Tibial nerve (tissue), 4 donors: Measurements from ENCODE around the gene HOXB13. TPM values are rescaled to one million over a fixed set of nuclear protein-coding genes. Genes with fewer than 3 reads are reported as not detected.

Source experiments
- DNase-seq, 2 donors: peaks; one replicate each; pipeline ENCODE4 v3.0.0-alpha.2; 2019; ENCODE audit warnings: low spot score in 2 of 2
- H3K27ac ChIP-seq, 4 donors: fragments of 200-600 bp; sonication (generic) in 3 of 4; one replicate each; pipeline ENCODE4 v1.5.1; 2017 to 2019; ENCODE audit warnings: mild to moderate bottlenecking in 1 of 4
- H3K27me3 ChIP-seq, 2 donors: fragments of 200-600 bp; sonication (generic) in 1 of 2; one replicate each; pipeline versions ENCODE4 v1.5.1 to v1.6.0; 2017 to 2019
- H3K36me3 ChIP-seq, 3 donors: fragments of 200-600 bp; sonication (generic); one replicate each; pipeline ENCODE4 v1.5.1; 2018 to 2019
- H3K4me1 ChIP-seq, 4 donors: fragments of 200-600 bp; sonication (generic) in 3 of 4; one replicate each; pipeline ENCODE4 v1.5.1; 2017 to 2019
- H3K4me3 ChIP-seq, 4 donors: fragments of 200-600 bp; sonication (generic) in 3 of 4; one replicate each; pipeline ENCODE4 v1.5.1; 2017 to 2019; ENCODE audit warnings: mild to moderate bottlenecking in 1 of 4, moderate library complexity in 1 of 4
- H3K9me3 ChIP-seq, 4 donors: fragments of 200-600 bp; sonication (generic) in 3 of 4; one replicate each; pipeline ENCODE4 v1.5.1; 2017 to 2019
- CTCF ChIP-seq, 5 experiments: fragments of 200-600 bp in 3 of 5; fragments of 450-650 bp in 2 of 5; sonication (generic) in 3 of 5; IDR thresholded peaks; one replicate each; pipeline ENCODE4 v1.5.1; 2016 to 2019; ENCODE audit warnings: antibody characterized with exemption in 5 of 5, mild to moderate bottlenecking in 3 of 5, moderate library complexity in 2 of 5
- EP300 ChIP-seq, 2 donors: sonication (generic); formaldehyde crosslinking; IDR thresholded peaks; one replicate each; pipeline ENCODE4 v1.6.1; 2017; ENCODE audit warnings: antibody characterized with exemption in 2 of 2, mild to moderate bottlenecking in 1 of 2
- POLR2A ChIP-seq, 2 donors: fragments of 450-650 bp; IDR thresholded peaks; one replicate each; pipeline ENCODE4 v1.6.1; 2017; ENCODE audit warnings: antibody characterized with exemption in 2 of 2, mild to moderate bottlenecking in 2 of 2, moderate library complexity in 2 of 2
- WGBS, 2 donors: methylation state at CpG; one replicate each; pipeline ENCODE4 v1.1.5; 2018; 5-methylcytosine and 5-hydroxymethylcytosine counted together
- total RNA-seq, 4 donors: library from RNA; depleted of rRNA; stranded (reverse); fragments of >200 nt; gene quantifications; one replicate each; pipeline ENCODE4 v1.1.0, GENCODE V29; 2016

HOXB13 gene
- total RNA-seq, 4 donors from 2014 or later, result not detected

- 81 to 91% methylated on average over 5 of the region's 5 CpGs for WGBS, 2 donors
- no peaks in the 10 kb centered on the region for H3K4me1 ChIP-seq
- no peaks in the 10 kb centered on the region for H3K9me3 ChIP-seq
- H3K27ac ChIP-seq, result no peak overlapping the region
- peaks cover 0 to 39% of the 10 kb centered on the region in 2 donors for H3K27me3 ChIP-seq
- no peak overlapping the region for H3K4me3 ChIP-seq
- H3K36me3 ChIP-seq, result no peaks in the 10 kb centered on the region
- DNase-seq, result no peak
- no peak for TF ChIP-seq POLR2A (IDR thresholded peaks at IDR 0.05)
- no peak for TF ChIP-seq CTCF (IDR thresholded peaks at IDR 0.05)
- TF ChIP-seq EP300 (IDR thresholded peaks at IDR 0.05), result no peak
Measured at GRCh38 chr17:48769009-48769675, 40.6 kb upstream of the HOXB13 start.

DNA sequence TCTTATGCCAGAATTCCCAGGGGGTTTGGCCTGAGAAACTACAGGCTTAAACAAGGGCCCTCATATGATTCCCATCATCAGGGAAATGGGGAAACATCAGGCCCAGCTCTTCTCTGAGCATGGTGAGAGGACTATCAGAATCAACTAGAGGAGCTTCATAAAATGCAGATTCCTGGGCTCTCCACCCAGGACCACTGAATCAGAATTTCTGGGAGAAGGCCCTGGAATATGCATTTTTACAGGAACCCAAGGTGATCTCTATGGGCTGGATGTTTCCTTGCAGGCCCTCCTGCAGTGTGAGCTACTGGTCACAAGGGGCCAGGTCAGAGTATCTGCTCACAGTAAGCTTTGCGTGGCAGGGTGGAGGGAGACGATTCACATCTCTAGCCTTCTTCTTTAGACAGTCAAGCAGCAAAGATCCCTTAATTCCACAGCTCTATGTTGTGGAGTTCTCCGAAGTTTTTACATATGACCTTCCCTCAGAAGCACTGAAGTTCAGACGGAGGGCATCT lies 38.8 kb upstream of the HOXB13 start:
- Histone ChIP-seq H3K27me3 (peaks cover 0 to 50% of the 10 kb centered on the region in 2 donors), H3K36me3 (no peaks in the 10 kb centered on the region), H3K4me3 (no peak overlapping the region), H3K27ac (no peak overlapping the region), H3K4me1 (no peaks in the 10 kb centered on the region), H3K9me3 (no peaks in the 10 kb centered on the region)
- 68 to 78% methylated on average over 4 of the region's 4 CpGs for WGBS, 2 donors
- no peak for TF ChIP-seq POLR2A (IDR thresholded peaks at IDR 0.05)
- TF ChIP-seq EP300 (IDR thresholded peaks at IDR 0.05), result no peak
- no peak for TF ChIP-seq CTCF (IDR thresholded peaks at IDR 0.05)
- no peak for DNase-seq

GRCh38 chr17:48761114-48761513 lies 32.6 kb upstream of the HOXB13 start:
- Histone ChIP-seq H3K4me3 (no peak overlapping the region), H3K9me3 (no peaks in the 10 kb centered on the region), H3K4me1 (no peaks in the 10 kb centered on the region), H3K36me3 (no peaks in the 10 kb centered on the region), H3K27ac (no peak overlapping the region), H3K27me3 (peaks cover 0 to 88% of the 10 kb centered on the region in 2 donors)
- TF ChIP-seq POLR2A (IDR thresholded peaks at IDR 0.05), result no peak
- no peak for TF ChIP-seq EP300 (IDR thresholded peaks at IDR 0.05)
- no peak for TF ChIP-seq CTCF (IDR thresholded peaks at IDR 0.05)
- no peak for DNase-seq
- 73 to 77% methylated on average over 6 of the region's 6 CpGs for WGBS, 2 donors

- Histone ChIP-seq H3K9me3 (no peaks in the 10 kb centered on the region), H3K36me3 (no peaks in the 10 kb centered on the region), H3K27ac (no peak overlapping the region), H3K27me3 (peaks cover 0 to 93% of the 10 kb centered on the region in 2 donors), H3K4me1 (no peaks in the 10 kb centered on the region), H3K4me3 (no peak overlapping the region)
- DNase-seq, result no peak
- WGBS, 2 donors, result 34 to 51% methylated on average over 4 of the region's 4 CpGs
- TF ChIP-seq CTCF (IDR thresholded peaks at IDR 0.05) (no peak), EP300 (IDR thresholded peaks at IDR 0.05) (no peak), POLR2A (IDR thresholded peaks at IDR 0.05) (no peak)
Measured at GRCh38 chr17:48760411-48760810, 31.9 kb upstream of the HOXB13 start.

- DNase-seq, result no peak
- Histone ChIP-seq H3K4me1 (peaks cover 0 to 11% (median 4%) of the 10 kb centered on the region in 4 donors), H3K9me3 (no peaks in the 10 kb centered on the region), H3K27ac (no peak overlapping the region), H3K4me3 (no peak overlapping the region), H3K36me3 (no peaks in the 10 kb centered on the region), H3K27me3 (peaks cover 0 to 97% of the 10 kb centered on the region in 2 donors)
- TF ChIP-seq EP300 (IDR thresholded peaks at IDR 0.05) (no peak), CTCF (IDR thresholded peaks at IDR 0.05) (no peak), POLR2A (IDR thresholded peaks at IDR 0.05) (no peak)
Measured at GRCh38 chr17:48759288-48759687, 30.7 kb upstream of the HOXB13 start.
